HepG2 (cell line): ENCODE results near the gene CLPTM1. TPM values are rescaled to one million over a fixed set of nuclear protein-coding genes. Genes with fewer than 3 reads are reported as not detected.

Experiments
- ASH2L ChIP-seq: fragments of 300-600, 200-600 bp; sonication (generic); IDR thresholded peaks from 2 replicates; pipeline ENCODE4 v1.7.0; 2017; ENCODE audit warnings: low read depth, mild to moderate bottlenecking, moderate library complexity, mixed read lengths, low read length; ENCODE audit not compliant: insufficient read length
- CEBPZ ChIP-seq: IDR thresholded peaks from 2 replicates; pipeline ENCODE4 v1.6.1; 2012; ENCODE audit warnings: low read length, improper control_type of control experiment
- CTCF ChIP-seq: sonication (generic); formaldehyde crosslinking; IDR thresholded peaks from 2 replicates; pipeline ENCODE4 v1.5.0; 2020; ENCODE audit warnings: mild to moderate bottlenecking, missing genetic modification reagents, moderate library complexity
- DBP ChIP-seq: sonication (generic); formaldehyde crosslinking; IDR thresholded peaks from 2 replicates; pipeline ENCODE4 v1.4.0; 2020; ENCODE audit warnings: missing genetic modification reagents; ENCODE audit errors: not compliant biosample characterization
- FOXO1 ChIP-seq: sonication (generic); formaldehyde crosslinking; IDR thresholded peaks from 2 replicates; pipeline ENCODE4 v1.4.0; 2020; ENCODE audit warnings: missing genetic modification reagents
- GFI1 ChIP-seq: sonication (generic); formaldehyde crosslinking; IDR thresholded peaks from 2 replicates; pipeline ENCODE4 v1.5.0; 2020; ENCODE audit warnings: missing genetic modification reagents, mild to moderate bottlenecking, borderline replicate concordance
- HIC2 ChIP-seq: sonication (generic); formaldehyde crosslinking; IDR thresholded peaks from 2 replicates; pipeline ENCODE4 v1.9.0; 2022; ENCODE audit warnings: low read depth, missing genetic modification reagents
- KDM2A ChIP-seq: sonication (generic); formaldehyde crosslinking; IDR thresholded peaks from 2 replicates; pipeline ENCODE4 v1.4.0; 2020; ENCODE audit warnings: low read depth, missing genetic modification reagents, borderline replicate concordance
- NFIC ChIP-seq: IDR thresholded peaks from 2 replicates; pipeline ENCODE4 v1.6.1; 2012; ENCODE audit warnings: mild to moderate bottlenecking, low read length, inconsistent platforms
- NR0B2 ChIP-seq: sonication (generic); formaldehyde crosslinking; IDR thresholded peaks from 2 replicates; pipeline ENCODE4 v1.4.0; 2020; ENCODE audit warnings: mild to moderate bottlenecking, missing genetic modification reagents
- PLSCR1 ChIP-seq: sonication (generic); formaldehyde crosslinking; IDR thresholded peaks from 2 replicates; pipeline ENCODE4 v1.5.0; 2020; ENCODE audit warnings: missing genetic modification reagents, mild to moderate bottlenecking, borderline replicate concordance
- POLR2A ChIP-seq, 2 experiments: IDR thresholded peaks; 2 replicates each; pipeline ENCODE4 v1.6.1; 2011; ENCODE audit warnings: low read depth in 2 of 2, low read length in 2 of 2, mild to moderate bottlenecking in 1 of 2, moderate library complexity in 1 of 2; ENCODE audit not compliant: insufficient read depth in 1 of 2
- THAP8 ChIP-seq: sonication (generic); formaldehyde crosslinking; IDR thresholded peaks from 2 replicates; pipeline ENCODE4 v1.5.1; 2020; ENCODE audit warnings: missing genetic modification reagents, mild to moderate bottlenecking, borderline replicate concordance
- ZNF329 ChIP-seq: sonication (generic); formaldehyde crosslinking; IDR thresholded peaks from 2 replicates; pipeline ENCODE4 v1.9.0; 2021; ENCODE audit warnings: low read depth, mild to moderate bottlenecking, missing genetic modification reagents
- ZNF44 ChIP-seq: sonication (generic); formaldehyde crosslinking; IDR thresholded peaks from 2 replicates; pipeline ENCODE4 v1.5.1; 2020; ENCODE audit warnings: mild to moderate bottlenecking, missing genetic modification reagents
- ZNF691 ChIP-seq: sonication (generic); formaldehyde crosslinking; IDR thresholded peaks from 2 replicates; pipeline ENCODE4 v1.4.0; 2020; ENCODE audit warnings: missing genetic modification reagents, low read depth, mild to moderate bottlenecking, borderline replicate concordance
- ZNF709 ChIP-seq: sonication (generic); formaldehyde crosslinking; IDR thresholded peaks from 2 replicates; pipeline ENCODE4 v1.5.0; 2020; ENCODE audit warnings: mild to moderate bottlenecking, missing genetic modification reagents
- ZNF878 ChIP-seq: sonication (generic); formaldehyde crosslinking; IDR thresholded peaks from 2 replicates; pipeline ENCODE4 v1.8.1; 2023; ENCODE audit warnings: mild to moderate bottlenecking, missing genetic modification reagents, moderate library complexity
- polyA plus RNA-seq, 8 experiments: library from polyadenylated mRNA; depleted of rRNA in 3 of 8; stranded (reverse) in 7 of 8; unstranded in 1 of 8; fragments of >200 nt; fragmentation: Illumina TruSeq in 4 of 8; extraction: Trizol in 4 of 8; gene quantifications; 2 replicates each; pipeline versions ENCODE4 v1.2.1 to v1.2.3, GENCODE V29; 2011 to 2016; ENCODE audit warnings: low read depth in 4 of 8, missing spikeins in 1 of 8, mixed read lengths in 1 of 8; ENCODE audit not compliant: insufficient read depth in 1 of 8
- total RNA-seq, 5 experiments: library from RNA; depleted of rRNA; stranded (reverse); fragments of >200 nt; fragmentation: Illumina TruSeq; extraction: Trizol; gene quantifications; 2 replicates each; pipeline ENCODE4 v1.2.3, GENCODE V29; 2016; ENCODE audit warnings: low read depth in 1 of 5

Gene CLPTM1
- total and polyA plus RNA-seq, 2 of the 13 experiments (the other 11 are each of a cell fraction or from before 2014, with no cell fraction given): 34.9 to 42.8 TPM

- TF ChIP-seq DBP (no peak), PLSCR1 (CRISPR knock-in tag) (no peak), POLR2A (IDR thresholded peaks at IDR 0.05; ENCODE audit: insufficient read depth in 1 of 2, low read depth in 2 of 2, low read length in 2 of 2) (peak; percentile 69 to 74), KDM2A (CRISPR knock-in tag) (peak; percentile 85), HIC2 (CRISPR knock-in tag) (peak; percentile 96), NFIC (peak; percentile 94), ZNF878 (CRISPR knock-in tag) (0 out of 2 replicates have a peak, but pooled peaks have one; percentile 51), ZNF709 (no peak; the same call in 1 of the 2 replicates), CTCF (CRISPR knock-in tag) (peak; percentile 28), NR0B2 (no peak), ASH2L (peak; percentile 64), GFI1 (CRISPR knock-in tag) (peak; percentile 70; the same call in 1 of the 2 replicates), THAP8 (no peak), ZNF691 (CRISPR knock-in tag) (peak; percentile 94), FOXO1 (peak; percentile 100), CEBPZ (no peak), ZNF44 (CRISPR knock-in tag) (no peak), ZNF329 (0 out of 2 replicates have a peak, but pooled peaks have one; percentile 39)
Observed at GRCh38 chr19:44924243-44924725, 30.9 kb upstream of the CLPTM1 start (continued).
